HEK293T (cell line): ENCODE data around the gene UBE2E3.
"Not testable (repeated sequence)": the region's sequence is repeated elsewhere in the genome, so short reads cannot be mapped to it uniquely, and the experiment has no call there.

Source experiments
- CTCF ChIA-PET: fragments of 350-600 bp; formaldehyde crosslinking; extraction: SDS; loops from one replicate; lab custom pipeline; 2021; ENCODE audit warnings: antibody characterized with exemption, inconsistent platforms; lab: Yijun Ruan, JAX
- POLR2A ChIA-PET: fragments of 350-600 bp; formaldehyde crosslinking; extraction: SDS; loops from one replicate; lab custom pipeline; 2020; ENCODE audit warnings: antibody characterized with exemption, inconsistent platforms; lab: Yijun Ruan, JAX
- DNase-seq: peaks from one replicate; pipeline ENCODE4 v3.0.0; 2012; ENCODE audit warnings: mixed read lengths; ENCODE audit errors: extremely low spot score
- ARNT ChIP-seq: fragments of 450-650 bp; IDR thresholded peaks from 2 replicates; pipeline ENCODE4 v1.6.1; 2017; ENCODE audit warnings: mild to moderate bottlenecking
- BHLHE40 ChIP-seq: fragments of 450-650 bp; IDR thresholded peaks from 2 replicates; pipeline ENCODE4 v1.6.1; 2016; ENCODE audit warnings: mild to moderate bottlenecking, moderate library complexity, borderline replicate concordance
- CTBP1 ChIP-seq: fragments of 450-650 bp; IDR thresholded peaks from 2 replicates; pipeline ENCODE4 v1.6.1; 2016; ENCODE audit warnings: borderline replicate concordance
- ELF4 ChIP-seq: fragments of 450-650 bp; IDR thresholded peaks from 2 replicates; pipeline ENCODE4 v1.6.1; 2017; ENCODE audit warnings: antibody characterized with exemption
- FOXA1 ChIP-seq: fragments of 450-650 bp; IDR thresholded peaks from 2 replicates; pipeline ENCODE4 v1.6.1; 2016; ENCODE audit warnings: mild to moderate bottlenecking
- FOXK2 ChIP-seq: fragments of 450-650 bp; IDR thresholded peaks from 2 replicates; pipeline ENCODE4 v1.6.1; 2016; ENCODE audit warnings: mild to moderate bottlenecking
- FOXM1 ChIP-seq: fragments of 450-650 bp; IDR thresholded peaks from 2 replicates; pipeline ENCODE4 v1.6.1; 2017; ENCODE audit warnings: mild to moderate bottlenecking, borderline replicate concordance
- HDGF ChIP-seq: fragments of 450-650 bp; IDR thresholded peaks from 2 replicates; pipeline ENCODE4 v1.6.1; 2017; ENCODE audit warnings: antibody characterized with exemption, borderline replicate concordance
- L3MBTL2 ChIP-seq: fragments of 450-650 bp; conservative IDR thresholded peaks from 2 replicates; pipeline ENCODE4 v1.6.1; 2016; ENCODE audit warnings: mild to moderate bottlenecking
- LEF1 ChIP-seq: fragments of 450-650 bp; IDR thresholded peaks from 2 replicates; pipeline ENCODE4 v1.6.1; 2017; ENCODE audit warnings: mild to moderate bottlenecking, borderline replicate concordance
- NFRKB ChIP-seq: fragments of 450-650 bp; IDR thresholded peaks from 2 replicates; pipeline ENCODE4 v1.6.1; 2016; ENCODE audit warnings: mild to moderate bottlenecking, moderate library complexity
- SP1 ChIP-seq: fragments of 450-650 bp; IDR thresholded peaks from 2 replicates; pipeline ENCODE4 v1.6.1; 2017
- SUZ12 ChIP-seq: fragments of 450-650 bp; IDR thresholded peaks from 2 replicates; pipeline ENCODE4 v1.6.1; 2016; ENCODE audit warnings: mild to moderate bottlenecking
- TARDBP ChIP-seq: fragments of 450-650 bp; IDR thresholded peaks from 2 replicates; pipeline ENCODE4 v1.6.1; 2016
- ZNF384 ChIP-seq: fragments of 450-650 bp; IDR thresholded peaks from 2 replicates; pipeline ENCODE4 v1.6.1; 2016
- TF ChIP-seq, protein P1 (sequence below): fragments of 450-650 bp; IDR thresholded peaks from 2 replicates; pipeline ENCODE4 v1.6.1; 2016

UBE2E3 gene

DNA sequence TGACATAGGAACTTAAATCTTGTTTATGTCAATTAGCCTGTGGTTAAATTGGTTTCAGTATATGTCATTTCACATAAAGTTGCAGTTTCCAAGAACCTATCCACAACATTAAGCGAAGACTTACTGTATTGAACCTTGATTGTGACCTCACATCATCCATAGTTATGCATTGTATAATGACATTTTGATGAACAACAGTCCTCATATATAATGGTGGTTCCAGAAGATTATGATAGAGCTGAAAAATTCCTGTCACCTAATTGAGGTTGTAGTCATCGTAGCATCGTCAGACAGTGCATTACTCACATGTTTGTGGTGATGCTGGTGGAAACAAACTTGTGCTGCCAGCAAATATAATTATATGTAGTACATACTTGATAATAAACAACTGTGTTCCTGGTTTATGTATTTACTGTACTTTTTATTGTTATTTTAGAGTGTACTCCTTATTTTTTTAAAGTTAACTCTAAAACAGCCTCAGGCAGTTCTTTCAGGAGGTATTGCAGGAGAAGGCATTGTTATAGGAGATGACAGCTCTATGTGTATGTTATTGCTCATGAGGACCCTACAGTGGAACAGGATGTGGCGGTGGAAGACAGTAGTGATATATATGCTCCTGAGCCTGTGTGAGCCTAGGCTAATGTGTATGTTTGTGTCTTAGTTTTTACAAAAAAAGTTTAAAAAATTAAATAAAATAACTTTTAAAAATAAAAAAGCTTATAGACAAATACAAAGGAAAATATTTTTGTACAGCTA is 56.6 kb downstream of the UBE2E3 start:
- no peak for DNase-seq
- TF ChIP-seq ARNT (no peak), ELF4 (no peak), L3MBTL2 (no peak), ZNF384 (no peak), TARDBP (no peak), FOXM1 (no peak), FOXA1 (no peak), LEF1 (no peak), SP1 (no peak), NFRKB (no peak)
- ChIA-PET CTCF (no interaction called here), POLR2A (no interaction called here)

DNA sequence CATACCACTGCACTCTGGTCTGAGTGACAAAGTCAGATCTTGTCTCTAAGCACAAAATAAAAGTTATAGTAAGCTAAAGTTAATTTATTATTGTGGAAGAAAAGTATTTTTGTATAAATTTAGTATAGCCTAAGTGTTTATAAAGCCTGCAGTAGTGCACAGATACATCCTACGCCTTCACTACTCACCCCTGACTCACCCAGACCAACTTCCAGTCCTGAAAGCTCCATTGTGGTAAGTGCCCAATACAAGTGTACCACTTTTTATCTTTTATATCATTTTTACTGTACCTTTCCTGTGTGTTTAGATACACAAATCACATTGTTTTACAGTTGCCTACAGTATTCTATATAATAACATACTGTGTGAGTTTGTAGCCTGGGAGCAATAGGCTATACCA is 57.5 kb downstream of the UBE2E3 start:
- POLR2A ChIA-PET: no interaction called here
- CTCF ChIA-PET: no interaction called here
- DNase-seq: no peak
- TF ChIP-seq FOXA1 (no peak), TARDBP (no peak), LEF1 (no peak), L3MBTL2 (no peak), FOXK2 (no peak), ZNF384 (no peak), NFRKB (no peak), SP1 (no peak), HDGF (no peak), CTBP1 (no peak), FOXM1 (no peak), SUZ12 (no peak), ARNT (no peak), BHLHE40 (no peak)
- TF ChIP-seq, protein P1, sequence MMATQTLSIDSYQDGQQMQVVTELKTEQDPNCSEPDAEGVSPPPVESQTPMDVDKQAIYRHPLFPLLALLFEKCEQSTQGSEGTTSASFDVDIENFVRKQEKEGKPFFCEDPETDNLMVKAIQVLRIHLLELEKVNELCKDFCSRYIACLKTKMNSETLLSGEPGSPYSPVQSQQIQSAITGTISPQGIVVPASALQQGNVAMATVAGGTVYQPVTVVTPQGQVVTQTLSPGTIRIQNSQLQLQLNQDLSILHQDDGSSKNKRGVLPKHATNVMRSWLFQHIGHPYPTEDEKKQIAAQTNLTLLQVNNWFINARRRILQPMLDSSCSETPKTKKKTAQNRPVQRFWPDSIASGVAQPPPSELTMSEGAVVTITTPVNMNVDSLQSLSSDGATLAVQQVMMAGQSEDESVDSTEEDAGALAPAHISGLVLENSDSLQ: no peak

DNA sequence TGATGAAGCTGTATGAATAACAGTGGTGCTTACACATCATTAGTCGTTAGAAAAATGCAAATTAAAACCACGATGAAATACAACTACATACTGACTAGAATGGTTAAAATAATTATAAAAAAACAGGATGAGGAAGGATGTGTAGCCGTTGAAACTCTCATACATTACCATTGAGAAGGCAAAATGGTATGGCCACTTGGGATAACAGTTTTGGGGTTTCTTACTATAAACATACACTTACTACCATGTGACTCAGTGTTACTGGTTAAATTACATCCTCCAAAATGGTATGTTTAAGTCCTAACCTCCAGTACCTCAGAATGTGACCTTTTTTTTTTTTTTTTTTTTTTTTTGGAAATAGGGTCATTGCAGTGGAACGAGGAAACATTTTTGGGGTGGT is 58.4 kb downstream of the UBE2E3 start:
- ChIA-PET CTCF (no interaction called here), POLR2A (no interaction called here)
- no peak for DNase-seq
- TF ChIP-seq ZNF384 (no peak), HDGF (no peak), NFRKB (no peak), CTBP1 (no peak), FOXA1 (no peak), FOXK2 (no peak), L3MBTL2 (no peak), SP1 (no peak), TARDBP (no peak), ARNT (no peak), ELF4 (no peak), FOXM1 (no peak), LEF1 (no peak), BHLHE40 (no peak), SUZ12 (no peak)
- TF ChIP-seq, protein P1: no peak

DNA sequence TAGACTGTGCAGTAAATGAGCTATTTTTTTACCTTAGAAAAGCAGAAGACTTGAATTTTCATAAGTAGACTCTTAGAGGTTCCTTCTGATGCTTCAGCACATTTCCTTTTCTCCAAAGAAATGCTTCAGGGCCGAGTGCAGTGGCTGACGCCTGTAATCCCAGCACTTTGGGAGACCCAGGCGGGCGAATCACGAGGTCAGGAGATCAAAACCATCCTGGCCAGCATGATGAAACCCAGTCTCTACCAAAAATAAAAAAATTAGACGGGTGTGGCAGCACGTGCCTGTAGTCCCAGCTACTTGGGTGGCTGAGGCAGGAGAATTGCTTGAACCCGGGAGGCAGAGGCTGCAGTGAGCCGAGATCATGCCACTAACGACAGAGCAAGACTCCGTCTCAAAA is 60.4 kb downstream of the UBE2E3 start:
- POLR2A ChIA-PET, DNase-seq: not testable (repeated sequence)
- CTCF ChIA-PET: interaction anchor here (0.9 kb wide), 1 partner anchor 18 kb away, joined by 4 read pairs; no protein-coding TSS in a partner anchor

DNA sequence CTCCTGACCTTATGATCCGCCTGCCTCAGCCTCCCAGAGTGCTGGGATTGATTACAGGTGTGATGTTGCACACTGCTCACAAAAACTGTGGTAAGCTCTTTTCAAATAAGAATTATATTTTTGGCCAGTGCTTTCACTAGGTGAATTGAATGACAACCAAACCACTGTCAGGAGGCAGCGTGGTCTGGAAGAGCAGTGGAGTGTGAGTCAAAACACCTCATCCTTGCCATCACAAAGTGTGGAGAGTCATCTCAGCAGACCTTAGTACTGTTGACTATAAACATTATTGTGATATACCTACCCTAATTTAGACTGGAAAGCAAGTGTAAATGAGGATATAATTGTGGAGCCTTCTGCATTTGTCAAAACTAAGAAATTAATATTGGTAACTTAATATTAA is 61.3 kb downstream of the UBE2E3 start:
- ChIA-PET POLR2A (no interaction called here), CTCF (no interaction called here)
- TF ChIP-seq FOXK2 (no peak), ELF4 (no peak), ARNT (no peak), FOXA1 (no peak), LEF1 (no peak), CTBP1 (no peak), HDGF (no peak)
- DNase-seq: no peak

DNA sequence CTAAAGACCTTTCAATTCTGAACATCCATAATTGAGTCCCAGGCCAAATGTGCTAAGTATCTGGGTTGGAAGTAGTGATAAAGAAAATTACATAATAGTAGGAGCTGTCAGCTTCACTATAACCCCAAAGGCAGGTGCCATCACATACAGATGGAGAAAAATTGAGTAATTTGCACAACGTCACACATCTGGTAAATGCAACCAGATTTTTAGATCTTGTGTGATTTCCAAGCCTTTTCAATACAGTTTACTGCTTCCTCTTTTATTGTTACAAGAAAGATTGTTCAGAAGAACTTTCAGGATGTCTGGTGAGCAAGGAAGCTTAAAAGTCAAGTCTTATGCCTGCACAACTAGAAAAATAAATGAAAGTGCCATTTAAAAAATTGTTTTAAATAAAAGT is 62.3 kb downstream of the UBE2E3 start:
- CTCF ChIA-PET: no interaction called here
- POLR2A ChIA-PET: no interaction called here
- no peak for DNase-seq
- TF ChIP-seq BHLHE40 (no peak), SUZ12 (no peak), SP1 (no peak), FOXA1 (no peak), FOXK2 (no peak), LEF1 (no peak), NFRKB (no peak), FOXM1 (no peak), L3MBTL2 (no peak), ELF4 (no peak), ARNT (no peak)
- TF ChIP-seq, protein P1: no peak
